AG04450 (cell line): ENCODE results near the gene CAPS. TPM values are rescaled to one million over a fixed set of nuclear protein-coding genes. Genes with fewer than 3 reads are reported as not detected.

Experiments
- CTCF ChIA-PET: fragments of 300-600, 350-600 bp; formaldehyde crosslinking; extraction: SDS; loops from one replicate; lab custom pipeline; 2022; ENCODE audit warnings: antibody characterized with exemption, inconsistent platforms; lab: Charles Lee
- POLR2A ChIA-PET: fragments of 350-600 bp; formaldehyde crosslinking; extraction: SDS; loops from one replicate; lab custom pipeline; 2021; ENCODE audit warnings: antibody characterized with exemption, inconsistent platforms; lab: Yijun Ruan, JAX
- DNase-seq: peaks from one replicate; pipeline ENCODE4 v3.0.0-alpha.2; 2011; ENCODE audit warnings: low read depth, low spot score
- H3K27ac ChIP-seq: one replicate; pipeline ENCODE4 v1.5.1; 2012; ENCODE audit warnings: low read depth, low read length, control low read depth
- H3K27me3 ChIP-seq: one replicate; pipeline ENCODE4 v1.6.0; 2012; ENCODE audit warnings: low read length; ENCODE audit not compliant: control insufficient read depth, insufficient read depth
- H3K4me3 ChIP-seq: 2 replicates; pipeline ENCODE4 v1.5.1; 2011; ENCODE audit warnings: mild to moderate bottlenecking, low read depth, low read length, control low read depth
- H3K9me3 ChIP-seq: 2 replicates; pipeline ENCODE4 v1.5.1; 2012; ENCODE audit warnings: low read length; ENCODE audit not compliant: control insufficient read depth, insufficient read depth
- CTCF ChIP-seq: IDR thresholded peaks from 2 replicates; pipeline ENCODE4 v1.5.1; 2011; ENCODE audit warnings: low read depth, low read length, control low read depth, inconsistent platforms
- polyA plus RNA-seq: library from polyadenylated mRNA; depleted of rRNA; stranded (reverse); fragments of >200 nt; gene quantifications from 2 replicates; pipeline ENCODE4 v1.2.3, GENCODE V29; 2011

The CAPS gene
- polyA plus RNA-seq, 1 experiment, result 2.7 TPM

GRCh38 chr19:5899728-5900526, 14.1 kb upstream of the CAPS start:
- DNase-seq, result no peak
- Histone ChIP-seq H3K27me3 (no peaks in the 10 kb centered on the region), H3K9me3 (peaks cover 3% of the 10 kb centered on the region; the same call in 1 of the 2 replicates), H3K27ac (no peak overlapping the region), H3K4me3 (no peak overlapping the region)
- TF ChIP-seq CTCF, result no peak
- CTCF ChIA-PET, result interaction anchor here (0.7 to 2.6 kb wide), 2 partner anchors 96 to 331 kb away, joined by 6 to 18 read pairs; no protein-coding TSS in a partner anchor
- POLR2A ChIA-PET, result interaction anchor here (0.6 kb wide), 1 partner anchor 8 kb away, joined by 4 read pairs; no protein-coding TSS in a partner anchor

- Histone ChIP-seq H3K9me3 (peaks cover 3% of the 10 kb centered on the region; the same call in 1 of the 2 replicates), H3K27ac (no peak overlapping the region), H3K4me3 (no peak overlapping the region), H3K27me3 (no peaks in the 10 kb centered on the region)
- CTCF ChIA-PET, result interaction anchor here (0.7 to 2.6 kb wide), 2 partner anchors 97 to 330 kb away, joined by 6 to 18 read pairs; no protein-coding TSS in a partner anchor
- no peak for TF ChIP-seq CTCF
- POLR2A ChIA-PET, result no interaction called here
- no peak for DNase-seq
Measured at GRCh38 chr19:5900976-5901375, 13.1 kb upstream of the CAPS start.

GRCh38 chr19:5903056-5903623, 10.9 kb upstream of the CAPS start:
- no peak for TF ChIP-seq CTCF
- POLR2A ChIA-PET, result interaction anchor here (0.6 to 3.5 kb wide), 17 partner anchors 10 to 1846 kb away, joined by 3 to 30 read pairs (median 5); partner anchors contain the start of genes DUS3L, RPL36 and SAFB

GRCh38 chr19:5903624-5904351, 10.3 kb upstream of the CAPS start, which contains the start of gene NDUFA11:
Gene NDUFA11, minus strand, starts transcription at chr19:5903790. Its CDS starts 82 bp downstream, at chr19:5903708.
- peak; percentile 91 for DNase-seq
- ChIA-PET CTCF (interaction anchor here (0.7 to 5.4 kb wide), 4 partner anchors 13 to 183 kb away, joined by 3 to 54 read pairs (median 8); partner anchors contain the start of genes CATSPERD and NRTN), POLR2A (interaction anchor here (0.6 to 3.5 kb wide), 18 partner anchors 11 to 1998 kb away, joined by 3 to 30 read pairs (median 4); partner anchors contain the start of genes DUS3L, RANBP3, RPL36 and SAFB)
- peak within 1 kb of the TSS; percentile 96 for H3K27ac ChIP-seq
- no peaks in the 10 kb centered on the region for H3K27me3 ChIP-seq
- no peak for TF ChIP-seq CTCF
- peaks cover 3% of the 10 kb centered on the region; the same call in 1 of the 2 replicates for H3K9me3 ChIP-seq
- H3K4me3 ChIP-seq, result peak within 1 kb of the TSS; percentile 78

More at GRCh38 chr19:5903056-5903623, 10.9 kb upstream of the CAPS start:
- H3K27me3 ChIP-seq, result no peaks in the 10 kb centered on the region
- CTCF ChIA-PET, result interaction anchor here (0.7 to 5.4 kb wide), 4 partner anchors 12 to 183 kb away, joined by 3 to 54 read pairs (median 8); partner anchors contain the start of genes CATSPERD and NRTN
- peak overlapping the region; percentile 78 for H3K4me3 ChIP-seq
- DNase-seq, result no peak
- H3K9me3 ChIP-seq, result peaks cover 3% of the 10 kb centered on the region; the same call in 1 of the 2 replicates
- peak overlapping the region; percentile 96 for H3K27ac ChIP-seq
